Measurements from ENCODE around the gene MYO15A.

Gene MYO15A

GRCh38 chr17:18218756-18219415 lies 110.3 kb downstream of the MYO15A start:
- no peak for DNase-seq (ENCODE audit: low read depth in 3 of 3)

GRCh38 chr17:18224053-18224386 lies 115.5 kb downstream of the MYO15A start:
- no peak for DNase-seq (ENCODE audit: low read depth in 3 of 3)

GRCh38 chr17:18224387-18225120 lies 116.0 kb downstream of the MYO15A start:
- DNase-seq (ENCODE audit: low read depth in 3 of 3) = no peak

- peak; percentile 91 to 97 (median 94) for DNase-seq (ENCODE audit: low read depth in 3 of 3)
These were observed 116.6 kb downstream of the MYO15A start, which contains the start of gene LLGL1 for GRCh38 chr17:18225121-18225641. TSS of gene LLGL1 (plus strand) at chr17:18225635. CDS start at chr17:18225683, 48 bp downstream.

GRCh38 chr17:18225642-18226283 lies 117.2 kb downstream of the MYO15A start:
- no peak for DNase-seq (ENCODE audit: low read depth in 3 of 3)

- DNase-seq (ENCODE audit: low read depth in 3 of 3) = no peak
These were observed 117.9 kb downstream of the MYO15A start for GRCh38 chr17:18226284-18226945.

GRCh38 chr17:18227635-18228034 lies 119.1 kb downstream of the MYO15A start:
- DNase-seq (ENCODE audit: low read depth in 3 of 3) = no peak

GRCh38 chr17:18228176-18228682 lies 119.7 kb downstream of the MYO15A start:
- no peak for DNase-seq (ENCODE audit: low read depth in 3 of 3)

- DNase-seq (ENCODE audit: low read depth in 3 of 3) = no peak
These were observed 120.7 kb downstream of the MYO15A start for GRCh38 chr17:18229254-18229653.

Data from stimulated activated CD4-positive, alpha-beta T cell treated with anti-CD3 and anti-CD28 coated beads, TNF-alpha, amount 100 ng/mL, for 24 hours (primary cell).